ENCODE data around the gene TMEM63A. TPM values are rescaled to one million over a fixed set of nuclear protein-coding genes. Genes with fewer than 3 reads are reported as not detected.

Gene TMEM63A
- total RNA-seq, 1 experiment from 2014 or later = 47.5 TPM

DNA sequence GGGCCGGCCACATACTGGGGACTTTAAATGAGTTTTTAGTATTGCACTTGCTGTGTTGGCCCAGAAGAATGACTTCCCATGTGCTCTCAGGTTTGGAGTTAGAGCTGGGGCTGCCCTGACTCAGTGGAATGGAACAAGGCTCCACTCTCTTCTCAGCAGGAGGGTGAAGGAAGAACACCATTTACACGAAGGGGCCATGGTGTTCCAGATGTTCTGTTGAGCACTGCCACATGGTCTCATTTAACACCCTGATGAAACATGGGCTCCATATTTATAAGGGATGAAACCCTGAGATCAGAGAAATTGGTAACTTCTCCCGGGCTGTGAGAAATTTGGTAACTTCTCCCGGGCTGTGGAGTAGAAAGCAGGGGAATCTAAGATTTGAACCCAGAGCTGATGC is 36.1 kb upstream of the TMEM63A start:
- peaks cover 40% of the 10 kb centered on the region for H3K4me1 ChIP-seq (ENCODE audit: insufficient read depth, low read length)
- TF ChIP-seq EZH2 (IDR thresholded peaks at IDR 0.05; ENCODE audit: low read length, unreplicated experiment) (no peak), EZH2phosphoT487 (IDR thresholded peaks at IDR 0.05; ENCODE audit: borderline replicate concordance, low read length) (no peak)
- TF ChIP-seq, protein P1, sequence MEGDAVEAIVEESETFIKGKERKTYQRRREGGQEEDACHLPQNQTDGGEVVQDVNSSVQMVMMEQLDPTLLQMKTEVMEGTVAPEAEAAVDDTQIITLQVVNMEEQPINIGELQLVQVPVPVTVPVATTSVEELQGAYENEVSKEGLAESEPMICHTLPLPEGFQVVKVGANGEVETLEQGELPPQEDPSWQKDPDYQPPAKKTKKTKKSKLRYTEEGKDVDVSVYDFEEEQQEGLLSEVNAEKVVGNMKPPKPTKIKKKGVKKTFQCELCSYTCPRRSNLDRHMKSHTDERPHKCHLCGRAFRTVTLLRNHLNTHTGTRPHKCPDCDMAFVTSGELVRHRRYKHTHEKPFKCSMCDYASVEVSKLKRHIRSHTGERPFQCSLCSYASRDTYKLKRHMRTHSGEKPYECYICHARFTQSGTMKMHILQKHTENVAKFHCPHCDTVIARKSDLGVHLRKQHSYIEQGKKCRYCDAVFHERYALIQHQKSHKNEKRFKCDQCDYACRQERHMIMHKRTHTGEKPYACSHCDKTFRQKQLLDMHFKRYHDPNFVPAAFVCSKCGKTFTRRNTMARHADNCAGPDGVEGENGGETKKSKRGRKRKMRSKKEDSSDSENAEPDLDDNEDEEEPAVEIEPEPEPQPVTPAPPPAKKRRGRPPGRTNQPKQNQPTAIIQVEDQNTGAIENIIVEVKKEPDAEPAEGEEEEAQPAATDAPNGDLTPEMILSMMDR (conservative IDR thresholded peaks at IDR 0.05; ENCODE audit: low read depth, low read length) = no peak
- H3K27ac ChIP-seq (ENCODE audit: low read length) = no peak overlapping the region
- no TSS peak for BruUV-seq (replicated peaks)
- H3K4me3 ChIP-seq (ENCODE audit: low read length) = no peak overlapping the region
- no peaks in the 10 kb centered on the region for H3F3A ChIP-seq (ENCODE audit: low read length, unreplicated experiment)
- CTCF ChIA-PET = no interaction called here
- H3K9me3 ChIP-seq (ENCODE audit: low read length) = no peaks in the 10 kb centered on the region
- H3K79me2 ChIP-seq (ENCODE audit: low read length) = peaks cover 21% of the 10 kb centered on the region
- H3K27me3 ChIP-seq (ENCODE audit: low read length) = no peaks in the 10 kb centered on the region
- H4K20me1 ChIP-seq (ENCODE audit: low read length) = peaks cover 3% of the 10 kb centered on the region; the same call in 1 of the 2 replicates
- DNase-seq (no peak), ATAC-seq (no peak)
- intact Hi-C loops (cut with micrococcal nuclease) = no loop called here
- POLR2A ChIA-PET (ENCODE audit: unreplicated experiment) = no interaction called here
- H2AFZ ChIP-seq (ENCODE audit: low read length) = no peak overlapping the region
- H3K9ac ChIP-seq (ENCODE audit: low read length) = no peak overlapping the region
- no peaks in the 10 kb centered on the region for H3K9me2 ChIP-seq (replicated peaks; ENCODE audit: low read length)
- peaks cover 16% of the 10 kb centered on the region; the same call in 1 of the 2 replicates for H3K36me3 ChIP-seq (ENCODE audit: low read depth, low read length)
- H3K4me2 ChIP-seq (ENCODE audit: low read length) = no peak overlapping the region

DNA sequence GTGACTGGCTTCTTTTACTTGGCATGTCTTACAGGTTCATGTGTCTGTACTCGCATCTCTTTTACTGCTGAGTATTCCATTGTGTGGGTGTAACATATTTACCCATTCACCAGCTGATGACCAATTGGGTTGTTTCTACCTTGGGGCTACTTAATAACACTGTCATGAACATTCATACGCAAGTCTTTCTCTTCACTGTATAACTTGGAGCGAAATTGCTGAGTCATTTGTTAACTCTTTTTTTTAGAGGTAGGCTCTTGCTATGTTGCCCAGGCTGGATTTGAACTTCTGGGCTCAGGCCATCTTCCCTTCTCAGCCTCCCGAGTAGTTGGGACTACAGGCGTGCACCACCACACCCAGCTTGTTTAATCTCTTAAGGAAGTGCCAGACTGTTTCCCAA is 35.4 kb upstream of the TMEM63A start:
- ATAC-seq (no peak), DNase-seq (peak; percentile 40)
- Histone ChIP-seq H3K27me3 (ENCODE audit: low read length) (no peaks in the 10 kb centered on the region), H3K9ac (ENCODE audit: low read length) (no peak overlapping the region), H3F3A (ENCODE audit: low read length, unreplicated experiment) (no peaks in the 10 kb centered on the region), H3K79me2 (ENCODE audit: low read length) (peaks cover 14% of the 10 kb centered on the region; the same call in 1 of the 2 replicates), H3K4me2 (ENCODE audit: low read length) (no peak overlapping the region), H3K9me3 (ENCODE audit: low read length) (no peaks in the 10 kb centered on the region), H3K27ac (ENCODE audit: low read length) (peak overlapping the region; percentile 25; the same call in 1 of the 2 replicates), H2AFZ (ENCODE audit: low read length) (no peak overlapping the region), H3K4me1 (ENCODE audit: insufficient read depth, low read length) (peaks cover 33% of the 10 kb centered on the region), H3K9me2 (replicated peaks; ENCODE audit: low read length) (no peaks in the 10 kb centered on the region), H4K20me1 (ENCODE audit: low read length) (peaks cover 3% of the 10 kb centered on the region; the same call in 1 of the 2 replicates), H3K4me3 (ENCODE audit: low read length) (no peak overlapping the region), H3K36me3 (ENCODE audit: low read depth, low read length) (peaks cover 16% of the 10 kb centered on the region; the same call in 1 of the 2 replicates)
- CTCF ChIA-PET = no interaction called here
- TF ChIP-seq EZH2phosphoT487 (IDR thresholded peaks at IDR 0.05; ENCODE audit: borderline replicate concordance, low read length) (no peak), EZH2 (IDR thresholded peaks at IDR 0.05; ENCODE audit: low read length, unreplicated experiment) (no peak)
- TF ChIP-seq, protein P1 (conservative IDR thresholded peaks at IDR 0.05; ENCODE audit: low read depth, low read length) = no peak
- intact Hi-C loops (cut with micrococcal nuclease) = no loop called here
- no TSS peak for BruUV-seq (replicated peaks)
- POLR2A ChIA-PET (ENCODE audit: unreplicated experiment) = no interaction called here

DNA sequence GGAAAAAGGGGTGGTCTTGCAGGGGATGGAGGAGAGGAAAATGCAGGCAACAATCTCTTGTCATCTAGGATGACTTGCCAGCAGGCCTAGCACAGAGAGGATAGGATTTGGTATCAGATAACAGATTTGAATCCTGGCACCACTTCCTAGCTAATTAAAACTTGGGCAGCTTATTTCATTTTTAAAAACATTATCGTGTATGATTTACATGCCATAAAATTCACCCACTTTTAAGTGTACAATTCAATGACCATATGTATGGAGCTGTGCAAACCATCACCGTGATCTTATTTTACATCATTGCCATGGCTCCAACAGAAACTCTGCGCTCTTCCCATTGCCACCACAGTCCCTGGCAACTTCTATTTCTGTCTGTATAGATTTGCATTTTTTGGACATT is 34.9 kb upstream of the TMEM63A start:
- TF ChIP-seq EZH2 (IDR thresholded peaks at IDR 0.05; ENCODE audit: low read length, unreplicated experiment) (no peak), EZH2phosphoT487 (IDR thresholded peaks at IDR 0.05; ENCODE audit: borderline replicate concordance, low read length) (no peak)
- TF ChIP-seq, protein P1 (conservative IDR thresholded peaks at IDR 0.05; ENCODE audit: low read depth, low read length) = no peak
- peak overlapping the region; percentile 25; the same call in 1 of the 2 replicates for H3K27ac ChIP-seq (ENCODE audit: low read length)

More for the DNA sequence above, 34.9 kb upstream of the TMEM63A start:
- Histone ChIP-seq H3K9me2 (replicated peaks; ENCODE audit: low read length) (no peaks in the 10 kb centered on the region), H3K4me2 (ENCODE audit: low read length) (no peak overlapping the region), H3K9ac (ENCODE audit: low read length) (no peak overlapping the region), H3K27me3 (ENCODE audit: low read length) (no peaks in the 10 kb centered on the region), H3K9me3 (ENCODE audit: low read length) (no peaks in the 10 kb centered on the region), H3K4me3 (ENCODE audit: low read length) (no peak overlapping the region), H4K20me1 (ENCODE audit: low read length) (peaks cover 3% of the 10 kb centered on the region; the same call in 1 of the 2 replicates), H3K36me3 (ENCODE audit: low read depth, low read length) (peaks cover 15% of the 10 kb centered on the region; the same call in 1 of the 2 replicates), H2AFZ (ENCODE audit: low read length) (no peak overlapping the region), H3F3A (ENCODE audit: low read length, unreplicated experiment) (no peaks in the 10 kb centered on the region), H3K4me1 (ENCODE audit: insufficient read depth, low read length) (peaks cover 28% of the 10 kb centered on the region), H3K79me2 (ENCODE audit: low read length) (peaks cover 12% of the 10 kb centered on the region; the same call in 1 of the 2 replicates)
- no peak for DNase-seq
- no peak for ATAC-seq
- no TSS peak for BruUV-seq (replicated peaks)
- ChIA-PET POLR2A (ENCODE audit: unreplicated experiment) (no interaction called here), CTCF (no interaction called here)
- intact Hi-C loops (cut with micrococcal nuclease) = no loop called here
